Bronchial epithelial cell (primary cell): ENCODE measurements around the gene MYL4. TPM values are rescaled to one million over a fixed set of nuclear protein-coding genes. Genes with fewer than 3 reads are reported as not detected.
"Not testable (repeated sequence)": the region's sequence is repeated elsewhere in the genome, so short reads cannot be mapped to it uniquely, and the experiment has no call there.

ENCODE experiments used
- DNase-seq: peaks from one replicate; pipeline ENCODE4 v3.0.0-alpha.2; 2010; ENCODE audit warnings: low read depth
- FAIRE-seq: peaks from 2 replicates; lab custom pipeline; 2011; peaks lifted over from hg19 to GRCh38; lab: Jason Lieb, UNC
- H3K27me3 ChIP-seq: 2 replicates; pipeline ENCODE4 v1.5.1; 2011; ENCODE audit warnings: low read length; ENCODE audit not compliant: control insufficient read depth, insufficient read depth
- H3K36me3 ChIP-seq: 2 replicates; pipeline ENCODE4 v1.5.1; 2011; ENCODE audit warnings: low read length; ENCODE audit not compliant: control insufficient read depth, insufficient read depth
- H3K4me3 ChIP-seq: 2 replicates; pipeline ENCODE4 v1.5.1; 2011; ENCODE audit warnings: mild to moderate bottlenecking, low read depth, low read length, control low read depth
- total RNA-seq: library from RNA; depleted of rRNA; stranded (reverse); fragments of >200 nt; gene quantifications from 2 replicates; pipeline ENCODE4 v1.2.1, GENCODE V29; 2014
- TF ChIP-seq, protein P1 (sequence below): IDR thresholded peaks from 2 replicates; pipeline ENCODE4 v1.5.1; 2011; ENCODE audit warnings: mild to moderate bottlenecking, moderate library complexity, low read length, control low read depth, inconsistent platforms; ENCODE audit not compliant: insufficient read depth, severe bottlenecking

Gene MYL4
- total RNA-seq, 1 donor from 2014 or later = not detected

DNA sequence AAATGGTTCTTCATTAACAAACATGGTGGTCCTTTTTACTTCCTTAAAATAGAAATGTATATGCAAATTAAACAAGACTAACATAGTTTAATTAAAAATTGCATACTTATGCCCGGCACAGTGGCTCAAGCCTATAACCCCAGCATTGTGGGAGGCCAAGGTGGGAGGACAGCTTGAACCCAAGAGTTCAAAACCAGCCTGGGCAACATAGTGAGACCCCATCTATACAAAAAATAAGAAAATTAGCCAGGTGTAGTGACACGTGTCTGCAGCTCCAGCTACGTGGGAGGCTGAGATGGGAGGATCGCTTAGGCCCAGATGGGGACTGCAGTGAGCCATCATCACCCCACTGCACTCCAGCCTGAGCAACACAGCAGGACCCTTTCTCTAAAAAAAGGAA is 38.4 kb upstream of the MYL4 start:
- DNase-seq (no peak), FAIRE-seq (no peak)
- Histone ChIP-seq H3K27me3 (no peaks in the 10 kb centered on the region), H3K36me3 (peaks cover 3% of the 10 kb centered on the region), H3K4me3 (no peak overlapping the region)
- TF ChIP-seq, protein P1, sequence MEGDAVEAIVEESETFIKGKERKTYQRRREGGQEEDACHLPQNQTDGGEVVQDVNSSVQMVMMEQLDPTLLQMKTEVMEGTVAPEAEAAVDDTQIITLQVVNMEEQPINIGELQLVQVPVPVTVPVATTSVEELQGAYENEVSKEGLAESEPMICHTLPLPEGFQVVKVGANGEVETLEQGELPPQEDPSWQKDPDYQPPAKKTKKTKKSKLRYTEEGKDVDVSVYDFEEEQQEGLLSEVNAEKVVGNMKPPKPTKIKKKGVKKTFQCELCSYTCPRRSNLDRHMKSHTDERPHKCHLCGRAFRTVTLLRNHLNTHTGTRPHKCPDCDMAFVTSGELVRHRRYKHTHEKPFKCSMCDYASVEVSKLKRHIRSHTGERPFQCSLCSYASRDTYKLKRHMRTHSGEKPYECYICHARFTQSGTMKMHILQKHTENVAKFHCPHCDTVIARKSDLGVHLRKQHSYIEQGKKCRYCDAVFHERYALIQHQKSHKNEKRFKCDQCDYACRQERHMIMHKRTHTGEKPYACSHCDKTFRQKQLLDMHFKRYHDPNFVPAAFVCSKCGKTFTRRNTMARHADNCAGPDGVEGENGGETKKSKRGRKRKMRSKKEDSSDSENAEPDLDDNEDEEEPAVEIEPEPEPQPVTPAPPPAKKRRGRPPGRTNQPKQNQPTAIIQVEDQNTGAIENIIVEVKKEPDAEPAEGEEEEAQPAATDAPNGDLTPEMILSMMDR = no peak

DNA sequence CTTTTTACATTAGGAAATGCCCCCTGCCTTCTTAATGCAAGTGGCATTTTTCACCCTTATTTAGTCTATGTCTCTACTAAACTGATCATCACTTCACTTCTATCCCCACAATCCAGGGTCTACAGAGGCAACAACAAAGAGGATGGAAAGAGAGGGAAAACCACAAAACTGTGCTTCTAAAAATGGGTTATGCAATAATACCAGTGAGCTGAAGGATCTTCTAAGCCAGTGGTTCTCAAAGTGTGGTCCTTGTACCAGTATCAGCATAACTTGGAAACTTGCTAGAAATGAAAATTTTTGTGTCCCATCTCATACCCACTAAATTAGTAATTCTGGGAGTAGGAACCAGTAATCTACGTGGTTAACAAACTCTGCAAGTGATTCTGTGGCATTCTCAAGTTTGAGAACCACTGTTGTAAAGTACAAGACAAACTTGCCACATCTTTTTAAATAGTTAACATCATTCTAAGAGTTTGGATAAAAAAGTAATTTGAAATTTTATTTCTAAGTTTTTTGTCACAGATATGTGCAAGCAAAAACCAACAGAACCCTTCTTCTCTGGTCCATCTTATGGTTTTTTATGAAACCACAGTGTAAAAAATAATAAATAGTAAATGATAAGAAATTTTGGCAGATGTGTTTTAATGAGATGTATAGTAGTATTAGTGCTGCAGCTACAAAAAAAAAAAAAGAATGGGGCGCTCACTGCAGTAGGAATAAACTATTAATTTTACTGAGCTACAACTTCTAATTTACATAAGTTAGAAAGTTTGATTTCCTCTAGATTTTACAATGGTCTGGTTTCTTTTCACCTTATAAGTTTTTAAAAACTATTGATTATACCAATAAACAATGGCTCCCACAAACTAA is 36.2 kb upstream of the MYL4 start:
- TF ChIP-seq, protein P1 = no peak
- Histone ChIP-seq H3K36me3 (peaks cover under 1% of the 10 kb centered on the region), H3K4me3 (no peak overlapping the region), H3K27me3 (no peaks in the 10 kb centered on the region)
- FAIRE-seq (no peak), DNase-seq (no peak)

DNA sequence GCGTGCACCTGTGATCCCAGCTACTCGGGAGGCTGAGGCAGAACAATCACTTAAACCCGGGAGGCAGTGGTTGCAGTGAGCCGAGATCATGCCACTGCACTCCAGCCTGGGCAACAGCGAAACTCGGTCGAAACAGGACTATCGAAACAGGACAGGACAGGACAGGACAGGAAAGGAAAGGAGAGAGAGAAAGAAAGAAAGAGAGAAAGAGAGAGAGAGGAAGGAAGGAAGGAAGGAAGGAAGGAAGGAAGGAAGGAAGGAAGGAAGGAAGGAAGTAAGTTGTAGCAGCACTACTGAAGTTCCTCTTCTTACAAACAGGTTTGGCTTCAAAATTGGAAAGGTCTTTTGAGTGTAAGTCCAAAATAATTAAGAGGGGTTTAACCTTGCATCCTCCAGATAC is 34.3 kb upstream of the MYL4 start:
- not testable (repeated sequence) for H3K27me3 ChIP-seq, H3K36me3 ChIP-seq, DNase-seq, FAIRE-seq, H3K4me3 ChIP-seq

DNA sequence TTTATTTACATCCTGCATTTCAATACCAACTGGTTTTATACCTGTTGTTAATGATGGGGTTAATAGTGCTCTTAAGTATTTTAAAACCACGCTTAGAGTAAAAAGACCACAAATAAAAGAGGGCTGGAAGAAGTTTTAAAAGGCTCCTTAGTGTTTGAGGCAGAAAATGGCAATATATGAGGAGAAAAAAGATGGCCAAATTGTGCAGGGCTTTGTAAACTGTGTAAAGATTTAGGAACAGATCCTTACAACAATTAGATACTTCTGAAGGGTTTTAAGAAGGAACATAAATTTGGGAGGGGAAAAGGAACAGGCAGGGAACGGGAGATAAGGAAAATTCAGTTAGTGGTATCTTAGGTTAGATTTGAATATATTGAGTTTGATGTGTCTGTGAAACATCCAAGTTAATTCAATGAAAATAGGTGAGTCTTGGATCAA is 32.7 kb upstream of the MYL4 start:
- FAIRE-seq (no peak), DNase-seq (no peak)
- TF ChIP-seq, protein P1 = no peak
- Histone ChIP-seq H3K27me3 (no peaks in the 10 kb centered on the region), H3K4me3 (no peak overlapping the region), H3K36me3 (peaks cover 2% of the 10 kb centered on the region)

DNA sequence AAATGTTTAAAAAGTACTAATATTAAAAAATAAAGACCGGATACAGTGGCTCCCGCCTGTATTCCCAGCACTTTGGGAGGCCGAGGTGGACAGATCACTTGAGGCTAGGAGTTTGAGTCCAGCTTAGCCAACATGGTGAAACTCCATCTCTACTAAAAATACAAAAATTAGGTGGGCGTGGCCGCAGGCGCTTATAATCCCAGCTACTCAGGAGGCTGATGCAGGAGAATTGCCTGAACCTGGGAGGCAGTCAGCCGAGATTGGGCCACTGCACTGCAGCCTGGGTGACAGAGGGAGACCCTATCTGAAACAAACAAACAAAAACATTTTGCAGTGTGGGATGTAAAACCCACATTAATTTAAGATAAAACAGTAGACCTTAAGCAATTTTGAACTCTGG is 31.9 kb upstream of the MYL4 start:
- TF ChIP-seq, protein P1 = no peak
- H3K36me3 ChIP-seq = peaks cover 2% of the 10 kb centered on the region
- H3K4me3 ChIP-seq = no peak overlapping the region
- no peak for DNase-seq
- H3K27me3 ChIP-seq = no peaks in the 10 kb centered on the region
- no peak for FAIRE-seq

DNA sequence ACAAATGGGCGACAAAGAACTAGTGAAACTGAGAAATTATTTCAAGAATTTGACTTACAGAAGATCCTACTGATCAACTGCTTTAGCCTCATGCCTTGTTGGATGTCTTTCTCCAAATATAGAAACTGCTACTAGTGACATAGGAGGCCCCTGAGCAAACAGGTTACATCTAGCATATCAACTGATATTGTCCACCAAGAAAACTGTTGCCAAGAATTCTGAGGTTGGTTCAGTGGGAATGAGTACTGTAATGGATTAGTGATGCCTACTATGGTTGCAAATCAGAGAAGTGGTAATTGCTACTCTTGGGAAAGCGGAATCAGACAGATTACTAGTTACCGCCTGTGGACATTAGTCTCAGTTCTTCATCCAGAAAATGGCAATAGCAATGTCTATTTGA is 30.0 kb upstream of the MYL4 start:
- TF ChIP-seq, protein P1 = no peak
- peaks cover 2% of the 10 kb centered on the region for H3K36me3 ChIP-seq
- no peaks in the 10 kb centered on the region for H3K27me3 ChIP-seq
- DNase-seq (no peak), FAIRE-seq (no peak)
- no peak overlapping the region for H3K4me3 ChIP-seq
